Small intestine (tissue), 7 donors: ENCODE data around the gene ACTBL2. TPM values are rescaled to one million over a fixed set of nuclear protein-coding genes. Genes with fewer than 3 reads are reported as not detected.

ENCODE experiments used
- DNase-seq, 2 donors: peaks; one replicate each; pipeline versions ENCODE4 v3.0.0 to v3.0.0-alpha.2; 2013
- FAIRE-seq: peaks from 2 replicates; lab custom pipeline; 2012; peaks lifted over from hg19 to GRCh38; lab: Jason Lieb, UNC
- H3K27ac ChIP-seq, 3 donors: one replicate each; pipeline ENCODE4 v1.5.1; 2013; ENCODE audit warnings: low read length in 2 of 3, mild to moderate bottlenecking in 2 of 3, control low read depth in 1 of 3, inconsistent platforms in 1 of 3, low read depth in 1 of 3, moderate library complexity in 1 of 3
- H3K27me3 ChIP-seq, 3 donors: one replicate each; pipeline ENCODE4 v1.6.1; 2013; ENCODE audit warnings: low read length in 3 of 3, inconsistent platforms in 1 of 3; ENCODE audit not compliant: control insufficient read depth in 3 of 3, insufficient read depth in 3 of 3
- H3K36me3 ChIP-seq, 3 donors: one replicate each; pipeline ENCODE4 v1.6.1; 2013; ENCODE audit warnings: low read length in 3 of 3, inconsistent platforms in 1 of 3, low read depth in 1 of 3, mild to moderate bottlenecking in 1 of 3, moderate library complexity in 1 of 3; ENCODE audit not compliant: control insufficient read depth in 3 of 3, insufficient read depth in 2 of 3
- H3K4me1 ChIP-seq, 3 donors: one replicate each; pipeline ENCODE4 v1.6.1; 2013; ENCODE audit warnings: low read length in 2 of 3, inconsistent platforms in 1 of 3, low read depth in 1 of 3, mild to moderate bottlenecking in 1 of 3, moderate library complexity in 1 of 3; ENCODE audit not compliant: control insufficient read depth in 3 of 3, insufficient read depth in 2 of 3
- H3K4me3 ChIP-seq, 3 donors: one replicate each; pipeline ENCODE4 v1.5.1; 2013; ENCODE audit warnings: low read length in 3 of 3, control low read depth in 1 of 3, inconsistent platforms in 1 of 3, low read depth in 1 of 3, mild to moderate bottlenecking in 1 of 3, moderate library complexity in 1 of 3
- H3K9me3 ChIP-seq, 2 donors: one replicate each; pipeline ENCODE4 v1.6.1; 2013; ENCODE audit warnings: low read depth in 1 of 2, low read length in 1 of 2; ENCODE audit not compliant: control insufficient read depth in 2 of 2, insufficient read depth in 1 of 2
- WGBS, 3 donors: extraction: QIAGEN DNeasy Blood & Tissue Kit; methylation state at CpG; one replicate each; pipeline ENCODE4 v1.1.7; 2013; 5-methylcytosine and 5-hydroxymethylcytosine counted together
- polyA plus RNA-seq, 4 donors: library from polyadenylated mRNA; stranded (reverse) in 3 of 4; unstranded in 1 of 4; fragments of 200-250 nt in 3 of 4; fragments of 120-200 nt in 1 of 4; gene quantifications; one replicate each; pipeline versions ENCODE4 v1.2.1 to v1.2.3, GENCODE V29; 2013
- donor health status: healthy with polysubstance abuse.
- donor health status: control.
- donor health status: control.
- donor health status: Bipolar disorder and iron deficiency.
- donor health status: healthy.

The ACTBL2 gene
- polyA plus RNA-seq, 4 donors, result not detected

GRCh38 chr5:57499262-57500050 is 16.8 kb upstream of the ACTBL2 start:
- peak overlapping the region in 1 of 3 donors; percentile 14 for H3K27ac ChIP-seq
- H3K4me1 ChIP-seq, result no peaks in the 10 kb centered on the region
- no peak overlapping the region for H3K4me3 ChIP-seq
- no peaks in the 10 kb centered on the region for H3K9me3 ChIP-seq
- no peaks in the 10 kb centered on the region for H3K36me3 ChIP-seq
- 19 to 27% (median 19%) methylated on average over 8 of the region's 8 CpGs for WGBS, 3 donors
- DNase-seq (peak; percentile 49 to 56), FAIRE-seq (no peak)
- peaks cover 0 to 2% (median 0%) of the 10 kb centered on the region in 3 donors for H3K27me3 ChIP-seq

GRCh38 chr5:57497733-57498132 is 15.1 kb upstream of the ACTBL2 start:
- Histone ChIP-seq H3K27ac (no peak overlapping the region), H3K9me3 (no peaks in the 10 kb centered on the region), H3K36me3 (no peaks in the 10 kb centered on the region), H3K27me3 (no peaks in the 10 kb centered on the region), H3K4me1 (no peaks in the 10 kb centered on the region), H3K4me3 (no peak overlapping the region)
- DNase-seq (no peak), FAIRE-seq (no peak)

- DNase-seq (no peak), FAIRE-seq (no peak)
- Histone ChIP-seq H3K4me3 (no peak overlapping the region), H3K36me3 (no peaks in the 10 kb centered on the region), H3K27me3 (no peaks in the 10 kb centered on the region), H3K9me3 (no peaks in the 10 kb centered on the region), H3K27ac (peak overlapping the region in 1 of 3 donors; percentile 51), H3K4me1 (no peaks in the 10 kb centered on the region)
- WGBS, 3 donors, result 51 to 55% (median 52%) methylated on average over 6 of the region's 6 CpGs
Measured at GRCh38 chr5:57495285-57496086, 12.9 kb upstream of the ACTBL2 start.

GRCh38 chr5:57494104-57495098 is 11.8 kb upstream of the ACTBL2 start:
- no peak overlapping the region for H3K27ac ChIP-seq
- no peaks in the 10 kb centered on the region for H3K27me3 ChIP-seq
- H3K4me3 ChIP-seq, result no peak overlapping the region
- H3K4me1 ChIP-seq, result no peaks in the 10 kb centered on the region
- H3K9me3 ChIP-seq, result no peaks in the 10 kb centered on the region
- 43 to 50% (median 50%) methylated on average over 6 of the region's 6 CpGs for WGBS, 3 donors
- FAIRE-seq (no peak), DNase-seq (peak; percentile 4 to 8)
- H3K36me3 ChIP-seq, result no peaks in the 10 kb centered on the region

DNA sequence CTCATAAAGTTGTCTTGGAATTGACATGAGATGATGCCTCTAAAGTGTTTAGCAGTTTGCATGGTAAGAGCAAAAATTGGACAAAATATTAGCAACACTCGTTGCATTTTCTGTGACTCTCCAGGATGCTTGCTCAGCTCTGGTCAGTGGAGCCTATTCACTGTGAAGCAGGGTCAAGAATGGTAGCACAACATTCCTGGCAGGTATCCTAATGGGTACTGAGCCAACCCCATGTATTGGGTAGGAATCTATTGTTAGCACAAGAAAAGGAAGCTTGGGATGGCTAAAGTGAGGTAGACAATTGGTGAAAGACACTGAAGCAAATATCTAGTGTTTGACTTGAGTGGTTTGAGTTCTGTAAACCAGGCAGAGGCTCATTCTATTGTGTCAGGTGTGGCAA is 10.4 kb upstream of the ACTBL2 start:
- no peak overlapping the region for H3K27ac ChIP-seq
- no peak for FAIRE-seq
- no peak for DNase-seq
- H3K4me3 ChIP-seq, result no peak overlapping the region
- 76 to 87% (median 81%) methylated on average over 1 of the region's 1 CpG for WGBS, 3 donors
- no peaks in the 10 kb centered on the region for H3K9me3 ChIP-seq
- H3K4me1 ChIP-seq, result no peaks in the 10 kb centered on the region
- no peaks in the 10 kb centered on the region for H3K27me3 ChIP-seq
- H3K36me3 ChIP-seq, result no peaks in the 10 kb centered on the region

- H3K27me3 ChIP-seq, result no peaks in the 10 kb centered on the region
- H3K4me3 ChIP-seq, result no peak overlapping the region
- H3K36me3 ChIP-seq, result no peaks in the 10 kb centered on the region
- no peak for DNase-seq
- no peaks in the 10 kb centered on the region for H3K9me3 ChIP-seq
- WGBS, 3 donors, result 87 to 92% (median 91%) methylated on average over 3 of the region's 3 CpGs
- H3K27ac ChIP-seq, result no peak overlapping the region
- no peak for FAIRE-seq
- H3K4me1 ChIP-seq, result no peaks in the 10 kb centered on the region
Measured at GRCh38 chr5:57492632-57493031, 10.0 kb upstream of the ACTBL2 start.

GRCh38 chr5:57491369-57491965 is 8.9 kb upstream of the ACTBL2 start:
- H3K4me3 ChIP-seq, result no peak overlapping the region
- DNase-seq (no peak), FAIRE-seq (no peak)
- H3K27ac ChIP-seq, result no peak overlapping the region
- WGBS, 3 donors, result 78 to 87% (median 79%) methylated on average over 5 of the region's 5 CpGs
- H3K27me3 ChIP-seq, result no peaks in the 10 kb centered on the region
- H3K36me3 ChIP-seq, result no peaks in the 10 kb centered on the region
- H3K9me3 ChIP-seq, result no peaks in the 10 kb centered on the region
- no peaks in the 10 kb centered on the region for H3K4me1 ChIP-seq
